Right ventricle myocardium superior (tissue), 1 donor: ENCODE measurements around the gene SPOPL. TPM values are rescaled to one million over a fixed set of nuclear protein-coding genes. Genes with fewer than 3 reads are reported as not detected.
A peak's percentile ranks its signal among the peaks of the same experiment; 100 is the strongest.
"Not testable (repeated sequence)": the region's sequence is repeated elsewhere in the genome, so short reads cannot be mapped to it uniquely, and the experiment has no call there.

Source experiments
- ATAC-seq: fragments of 200-7000 bp; cut with Tn5 transposase; one replicate; pipeline ENCODE4 v1.9.1; 2020; ENCODE audit warnings: mild to moderate bottlenecking; ENCODE audit not compliant: poor library complexity
- DNase-seq: peaks from one replicate; pipeline ENCODE4 v3.0.0-alpha.2; 2020
- intact Hi-C: fragments of 100-400 bp; cut with DNase I; formaldehyde crosslinking; loops from one replicate; pipeline ENCODE4 v1.11.2; 2022
- total RNA-seq: library from RNA; stranded (reverse); fragmentation: NEBNext Ultra II Directional; extraction: Animal tissue kit (Norgen Biotek cat#: 25700); gene quantifications from one replicate; pipeline ENCODE4 v1.2.1, GENCODE V29; 2021
- donor health status: DM: no; HTN: yes; CAD: no; lungs with severe emphysema.

SPOPL gene
- total RNA-seq, 1 donor from 2014 or later: 12.9 TPM

GRCh38 chr2:138515092-138515491 lies 13.5 kb downstream of the SPOPL start:
- DNase-seq (no peak), ATAC-seq (peak; percentile 48)
- intact Hi-C loops: no loop called here

- intact Hi-C loops: no loop called here
- ATAC-seq (no peak), DNase-seq (no peak)
These were observed 14.6 kb downstream of the SPOPL start for GRCh38 chr2:138516030-138516704.

GRCh38 chr2:138518860-138519259 lies 17.3 kb downstream of the SPOPL start:
- no peak for ATAC-seq
- intact Hi-C loops: no loop called here
- no peak for DNase-seq

GRCh38 chr2:138521821-138522220 lies 20.3 kb downstream of the SPOPL start:
- DNase-seq (no peak), ATAC-seq (no peak)
- intact Hi-C loops: no loop called here

GRCh38 chr2:138522556-138522955 lies 21.0 kb downstream of the SPOPL start:
- intact Hi-C loops: no loop called here
- no peak for DNase-seq
- peak; percentile 52 for ATAC-seq

- ATAC-seq, DNase-seq, intact Hi-C loops: not testable (repeated sequence)
These were observed 21.6 kb downstream of the SPOPL start for GRCh38 chr2:138523018-138523672.

- intact Hi-C loops, ATAC-seq, DNase-seq: not testable (repeated sequence)
These were observed 22.1 kb downstream of the SPOPL start for GRCh38 chr2:138523673-138524042.

- not testable (repeated sequence) for DNase-seq
These were observed 22.8 kb downstream of the SPOPL start for GRCh38 chr2:138524353-138524752.

GRCh38 chr2:138531913-138532312 lies 30.3 kb downstream of the SPOPL start:
- ATAC-seq: no peak
- no peak for DNase-seq
- intact Hi-C loops: no loop called here

More at GRCh38 chr2:138524353-138524752, 22.8 kb downstream of the SPOPL start:
- ATAC-seq, intact Hi-C loops: not testable (repeated sequence)

- no peak for DNase-seq
- intact Hi-C loops: no loop called here
- ATAC-seq: no peak
These were observed 33.2 kb downstream of the SPOPL start for GRCh38 chr2:138534791-138535190.

GRCh38 chr2:138536302-138536701 lies 34.7 kb downstream of the SPOPL start:
- DNase-seq (no peak), ATAC-seq (no peak)
- intact Hi-C loops: no loop called here

GRCh38 chr2:138536740-138537139 lies 35.2 kb downstream of the SPOPL start:
- no peak for ATAC-seq
- no peak for DNase-seq
- intact Hi-C loops: no loop called here

GRCh38 chr2:138537170-138537915 lies 35.8 kb downstream of the SPOPL start:
- no peak for ATAC-seq
- no peak for DNase-seq
- intact Hi-C loops: no loop called here

GRCh38 chr2:138544206-138544605 lies 42.6 kb downstream of the SPOPL start:
- ATAC-seq, intact Hi-C loops, DNase-seq: not testable (repeated sequence)

GRCh38 chr2:138548796-138549195 lies 47.2 kb downstream of the SPOPL start:
- no peak for DNase-seq
- intact Hi-C loops: no loop called here
- ATAC-seq: no peak

- ATAC-seq (no peak), DNase-seq (no peak)
- intact Hi-C loops: no loop called here
These were observed 48.6 kb downstream of the SPOPL start for GRCh38 chr2:138550172-138550571.

GRCh38 chr2:138550670-138551287 lies 49.2 kb downstream of the SPOPL start:
- DNase-seq (no peak), ATAC-seq (no peak)
- intact Hi-C loops: no loop called here

- intact Hi-C loops: no loop called here
- no peak for ATAC-seq
- DNase-seq: no peak
These were observed 52.6 kb downstream of the SPOPL start for GRCh38 chr2:138554123-138554522.

GRCh38 chr2:138559641-138560040 lies 58.1 kb downstream of the SPOPL start:
- DNase-seq (no peak), ATAC-seq (no peak)
- intact Hi-C loops: loop anchor here (10.0 kb wide), 1 partner anchor 55 kb away; the partner anchor contains the start of gene SPOPL
